ENCODE measurements around the gene BRSK1. TPM values are rescaled to one million over a fixed set of nuclear protein-coding genes. Genes with fewer than 3 reads are reported as not detected.

Gene BRSK1
- polyA plus RNA-seq, 3 donors = not detected

GRCh38 chr19:55245236-55245904, 38.4 kb upstream of the BRSK1 start:
- Mint-ChIP-seq H3K9me3 (peaks cover 0 to 2% (median 0%) of the 10 kb centered on the region in 7 donors), H3K4me3 (no peak overlapping the region), H3K27me3 (ENCODE audit: low read depth in 3 of 3) (peaks cover 0 to 2% (median 2%) of the 10 kb centered on the region in 3 donors), H3K27ac (peak overlapping the region in 1 of 7 donors; percentile 46), H3K4me1 (peaks cover 19% of the 10 kb centered on the region), H3K36me3 (peaks cover 50 to 86% of the 10 kb centered on the region in 2 donors)
- Histone ChIP-seq H3K36me3 (replicated peaks in 1 of 2; ENCODE audit: control insufficient read depth in 1 of 2, insufficient read depth in 2 of 2, low read length in 2 of 2) (peaks cover 69 to 98% of the 10 kb centered on the region in 2 donors), H3K79me2 (ENCODE audit: insufficient read depth, low read length) (peaks cover 77% of the 10 kb centered on the region), H3K9me3 (replicated peaks in 1 of 2; ENCODE audit: control insufficient read depth in 1 of 2, insufficient read depth in 1 of 2, low read length in 2 of 2) (no peaks in the 10 kb centered on the region), H3K27me3 (ENCODE audit: control insufficient read depth in 2 of 2, insufficient read depth in 2 of 2, low read length in 2 of 2) (no peaks in the 10 kb centered on the region), H3K9ac (ENCODE audit: insufficient read depth, low read length, poor library complexity, severe bottlenecking) (no peak overlapping the region), H2AFZ (ENCODE audit: insufficient read depth, low read depth, low read length, poor library complexity, severe bottlenecking) (no peak overlapping the region), H3K27ac (ENCODE audit: low read depth in 1 of 2, low read length in 2 of 2) (no peak overlapping the region), H4K20me1 (ENCODE audit: insufficient read depth, low read length) (peaks cover 99% of the 10 kb centered on the region), H3K4me3 (replicated peaks in 1 of 3; ENCODE audit: low read depth in 2 of 3, low read length in 3 of 3) (no peak overlapping the region), H3K4me1 (ENCODE audit: control insufficient read depth in 1 of 2, insufficient read depth in 2 of 2, low read length in 2 of 2) (peaks cover 0 to 21% of the 10 kb centered on the region in 2 donors), H3K4me2 (replicated peaks; ENCODE audit: extremely low read depth, low read length, poor library complexity, severe bottlenecking) (no peak overlapping the region)
- WGBS (ENCODE audit: insufficient coverage) = 98% methylated on average over 23 of the region's 23 CpGs
- no peak for DNase-seq
- intact Hi-C loops (cut with micrococcal nuclease) = no loop called here
- no peak for TF ChIP-seq CTCF (IDR thresholded peaks at IDR 0.05)

- Histone ChIP-seq H3K9ac (ENCODE audit: insufficient read depth, low read length, poor library complexity, severe bottlenecking) (no peak overlapping the region), H3K79me2 (ENCODE audit: insufficient read depth, low read length) (peaks cover 91% of the 10 kb centered on the region), H3K4me3 (replicated peaks in 1 of 3; ENCODE audit: low read depth in 2 of 3, low read length in 3 of 3) (no peak overlapping the region), H3K9me3 (replicated peaks in 1 of 2; ENCODE audit: control insufficient read depth in 1 of 2, insufficient read depth in 1 of 2, low read length in 2 of 2) (no peaks in the 10 kb centered on the region), H3K27ac (ENCODE audit: low read depth in 1 of 2, low read length in 2 of 2) (peak overlapping the region in 1 of 2 donors; percentile 66), H3K27me3 (ENCODE audit: control insufficient read depth in 2 of 2, insufficient read depth in 2 of 2, low read length in 2 of 2) (no peaks in the 10 kb centered on the region), H2AFZ (ENCODE audit: insufficient read depth, low read depth, low read length, poor library complexity, severe bottlenecking) (no peak overlapping the region), H3K4me2 (replicated peaks; ENCODE audit: extremely low read depth, low read length, poor library complexity, severe bottlenecking) (no peak overlapping the region), H4K20me1 (ENCODE audit: insufficient read depth, low read length) (peaks cover 100% of the 10 kb centered on the region), H3K4me1 (ENCODE audit: control insufficient read depth in 1 of 2, insufficient read depth in 2 of 2, low read length in 2 of 2) (peaks cover 8 to 34% of the 10 kb centered on the region in 2 donors), H3K36me3 (replicated peaks in 1 of 2; ENCODE audit: control insufficient read depth in 1 of 2, insufficient read depth in 2 of 2, low read length in 2 of 2) (peaks cover 58 to 87% of the 10 kb centered on the region in 2 donors)
- peaks cover 50 to 83% of the 10 kb centered on the region in 2 donors for H3K36me3 Mint-ChIP-seq
- intact Hi-C loops (cut with micrococcal nuclease) = no loop called here
- peaks cover 0 to 2% (median 2%) of the 10 kb centered on the region in 3 donors for H3K27me3 Mint-ChIP-seq (ENCODE audit: low read depth in 3 of 3)
- H3K9me3 Mint-ChIP-seq = no peaks in the 10 kb centered on the region
- H3K27ac Mint-ChIP-seq = peak overlapping the region in 1 of 7 donors; percentile 68
- peaks cover 32% of the 10 kb centered on the region for H3K4me1 Mint-ChIP-seq
- WGBS (ENCODE audit: insufficient coverage) = 91% methylated on average over 33 of the region's 40 CpGs
- no peak for TF ChIP-seq CTCF (IDR thresholded peaks at IDR 0.05)
- H3K4me3 Mint-ChIP-seq = no peak overlapping the region
- no peak for DNase-seq
Observed at GRCh38 chr19:55246462-55247451, 37.0 kb upstream of the BRSK1 start.
